Panc1 (cell line): ENCODE measurements around the gene TGM3. TPM values are rescaled to one million over a fixed set of nuclear protein-coding genes. Genes with fewer than 3 reads are reported as not detected.

Experiments used
- ATAC-seq: fragments of 200-7000 bp; cut with Tn5 transposase; 2 replicates; pipeline ENCODE4 v1.9.1; 2020; ENCODE audit warnings: mild to moderate bottlenecking, moderate library complexity
- BruUV-seq: library from RNA; stranded (reverse); fragments of 400-500 nt; replicated peaks from 2 replicates; lab custom pipeline; 2021; lab: Mats Ljungman, UMichigan
- CTCF ChIA-PET: fragments of 300-600 bp; sonication (Branson Sonifier 250); formaldehyde crosslinking; loops from one replicate; lab custom pipeline; 2022; ENCODE audit warnings: antibody characterized with exemption; lab: Charles Lee
- POLR2A ChIA-PET: fragments of 300-600 bp; sonication (Branson Sonifier 250); formaldehyde crosslinking; loops from one replicate; lab custom pipeline; 2022; ENCODE audit warnings: antibody characterized with exemption; lab: Charles Lee
- DNase-seq: peaks from one replicate; pipeline ENCODE4 v3.0.0-alpha.2; 2010; ENCODE audit warnings: low read depth, low spot score
- H3K27ac ChIP-seq: 2 replicates; pipeline ENCODE4 v1.5.1; 2011; ENCODE audit warnings: mild to moderate bottlenecking, low read length, inconsistent platforms
- H3K27me3 ChIP-seq: fragments of 200-500 bp; sonication (Bioruptor generic); 2 replicates; pipeline ENCODE4 v1.6.0; 2014; ENCODE audit warnings: low read length, inconsistent platforms; ENCODE audit not compliant: control insufficient read depth, insufficient read depth
- H3K36me3 ChIP-seq: fragments of 200-500 bp; sonication (Bioruptor generic); 2 replicates; pipeline ENCODE4 v1.5.1; 2014; ENCODE audit warnings: inconsistent platforms, mild to moderate bottlenecking, low read length, moderate library complexity; ENCODE audit not compliant: control insufficient read depth, insufficient read depth
- H3K4me1 ChIP-seq: 2 replicates; pipeline ENCODE4 v1.5.1; 2011; ENCODE audit warnings: inconsistent platforms, mild to moderate bottlenecking, low read length, moderate library complexity; ENCODE audit not compliant: control insufficient read depth, insufficient read depth
- H3K4me3 ChIP-seq, 2 experiments: 2 replicates each; pipeline ENCODE4 v1.5.1; 2011 to 2012; ENCODE audit warnings: low read depth in 2 of 2, low read length in 2 of 2, mild to moderate bottlenecking in 2 of 2, inconsistent platforms in 1 of 2, moderate library complexity in 1 of 2
- H3K9me3 ChIP-seq: fragments of 200-500 bp; sonication (Bioruptor generic); 2 replicates; pipeline ENCODE4 v1.5.1; 2014; ENCODE audit warnings: low read depth, mild to moderate bottlenecking, inconsistent platforms, low read length, moderate library complexity; ENCODE audit not compliant: control insufficient read depth, insufficient read depth
- CTCF ChIP-seq: fragments of 450-650 bp; IDR thresholded peaks from 2 replicates; pipeline ENCODE4 v1.5.1; 2017; ENCODE audit warnings: mild to moderate bottlenecking
- POLR2AphosphoS5 ChIP-seq: IDR thresholded peaks from 2 replicates; pipeline ENCODE4 v1.6.1; 2012; ENCODE audit warnings: mild to moderate bottlenecking, low read depth, low read length, moderate library complexity
- REST ChIP-seq, 2 experiments: IDR thresholded peaks; 2 replicates each; pipeline ENCODE4 v1.6.1; 2011 to 2012; ENCODE audit warnings: low read depth in 2 of 2, control low read depth in 1 of 2, low read length in 1 of 2, mild to moderate bottlenecking in 1 of 2, moderate library complexity in 1 of 2; ENCODE audit not compliant: insufficient read depth in 1 of 2
- SIN3A ChIP-seq: IDR thresholded peaks from 2 replicates; pipeline ENCODE4 v1.6.1; 2012; ENCODE audit warnings: low read depth, mild to moderate bottlenecking, low read length, moderate library complexity, borderline replicate concordance; ENCODE audit not compliant: insufficient read depth
- TCF7L2 ChIP-seq: IDR thresholded peaks from 2 replicates; pipeline ENCODE4 v1.6.1; 2011; ENCODE audit warnings: mild to moderate bottlenecking, low read depth, low read length, inconsistent platforms
- in situ Hi-C: cut with HindIII; loops from 2 replicates; pipeline ENCODE4 v1.10.0; 2016; ENCODE audit warnings: low sequenced_read_pairs, low pct_unique_long_range_greater_than_20kb
- intact Hi-C: fragments of 100-400 bp; cut with micrococcal nuclease; formaldehyde crosslinking; loops from one replicate; pipeline ENCODE4 v1.10.0; 2022; ENCODE audit not compliant: unreplicated experiment
- total RNA-seq: library from RNA; stranded (reverse); gene quantifications from one replicate; pipeline ENCODE4 v1.2.1, GENCODE V29; 2021; ENCODE audit not compliant: unreplicated experiment

Gene TGM3
- total RNA-seq, 1 experiment from 2014 or later, result not detected

- no TSS peak for BruUV-seq
- ATAC-seq, result no peak
- intact Hi-C loops (no loop called here), in situ Hi-C loops (no loop called here)
- Histone ChIP-seq H3K27me3 (no peaks in the 10 kb centered on the region; the same call in 1 of the 2 replicates), H3K4me1 (no peaks in the 10 kb centered on the region), H3K4me3 (no peak overlapping the region), H3K36me3 (no peaks in the 10 kb centered on the region), H3K9me3 (peaks cover 3% of the 10 kb centered on the region; the same call in 1 of the 2 replicates), H3K27ac (no peak overlapping the region)
- CTCF ChIA-PET, result no interaction called here
- POLR2A ChIA-PET, result no interaction called here
- DNase-seq, result no peak
- TF ChIP-seq POLR2AphosphoS5 (no peak), CTCF (no peak), REST (IDR thresholded peaks at IDR 0.05; ENCODE audit: insufficient read depth in 1 of 2, low read depth in 2 of 2, low read length in 1 of 2) (no peak), TCF7L2 (no peak), SIN3A (no peak)
Observed at GRCh38 chr20:2283706-2284423, 11.9 kb upstream of the TGM3 start.

DNA sequence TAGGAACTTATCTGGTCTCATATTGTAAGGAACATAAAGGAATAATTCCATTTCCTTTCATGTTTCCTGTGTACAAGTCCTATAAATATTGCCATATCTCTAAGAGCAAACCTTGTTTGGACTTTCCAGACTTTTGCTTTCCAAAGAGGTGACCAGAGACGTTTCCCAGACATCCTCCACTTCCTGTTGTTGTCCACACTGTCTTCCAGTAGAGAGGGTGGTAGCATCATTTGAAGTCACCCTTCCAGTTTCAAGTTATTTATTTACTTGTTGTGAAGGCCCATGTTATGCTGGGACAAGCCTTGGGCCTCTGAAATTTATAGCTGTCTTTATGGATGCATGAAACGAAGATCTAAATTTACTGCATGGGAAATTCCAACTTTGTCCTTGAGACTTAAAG, 10.6 kb upstream of the TGM3 start:
- intact Hi-C loops (no loop called here), in situ Hi-C loops (no loop called here)
- ChIA-PET CTCF (no interaction called here), POLR2A (no interaction called here)
- Histone ChIP-seq H3K4me1 (no peaks in the 10 kb centered on the region), H3K27ac (no peak overlapping the region), H3K4me3 (no peak overlapping the region), H3K9me3 (peaks cover 3% of the 10 kb centered on the region; the same call in 1 of the 2 replicates), H3K36me3 (no peaks in the 10 kb centered on the region), H3K27me3 (no peaks in the 10 kb centered on the region)
- TF ChIP-seq POLR2AphosphoS5 (no peak), TCF7L2 (no peak), REST (IDR thresholded peaks at IDR 0.05; ENCODE audit: insufficient read depth in 1 of 2, low read depth in 2 of 2, low read length in 1 of 2) (no peak), CTCF (no peak), SIN3A (no peak)
- no TSS peak for BruUV-seq
- ATAC-seq (no peak), DNase-seq (no peak)
